ENCODE data around the gene GBGT1.
A peak's percentile ranks its signal among the peaks of the same experiment; 100 is the strongest.

Gene GBGT1

GRCh38 chr9:133162861-133163503, 732 bp downstream of the GBGT1 start:
- no peak for DNase-seq (ENCODE audit: low read depth in 2 of 2)

GRCh38 chr9:133161547-133161950, 2.2 kb downstream of the GBGT1 start:
- no peak for DNase-seq (ENCODE audit: low read depth in 2 of 2)

GRCh38 chr9:133160742-133161546, 2.8 kb downstream of the GBGT1 start:
- DNase-seq (ENCODE audit: low read depth in 2 of 2): no peak

GRCh38 chr9:133158695-133159094, 5.0 kb downstream of the GBGT1 start:
- DNase-seq (ENCODE audit: low read depth in 2 of 2): no peak

GRCh38 chr9:133155156-133155555, 8.6 kb downstream of the GBGT1 start:
- no peak for DNase-seq (ENCODE audit: low read depth in 2 of 2)

GRCh38 chr9:133154097-133154989, 9.4 kb downstream of the GBGT1 start:
- DNase-seq (ENCODE audit: low read depth in 2 of 2): no peak

GRCh38 chr9:133153227-133154096, 10.3 kb downstream of the GBGT1 start:
- no peak for DNase-seq (ENCODE audit: low read depth in 2 of 2)

- DNase-seq (ENCODE audit: low read depth in 2 of 2): no peak
Observed at GRCh38 chr9:133151601-133152525, 11.9 kb downstream of the GBGT1 start.

GRCh38 chr9:133151041-133151440, 12.7 kb downstream of the GBGT1 start:
- no peak for DNase-seq (ENCODE audit: low read depth in 2 of 2)

- peak; percentile 64 to 79 for DNase-seq (ENCODE audit: low read depth in 2 of 2)
Observed at GRCh38 chr9:133149130-133150015, 14.3 kb downstream of the GBGT1 start.

GRCh38 chr9:133148199-133149129, 15.2 kb downstream of the GBGT1 start:
- no peak for DNase-seq (ENCODE audit: low read depth in 2 of 2)

GRCh38 chr9:133147412-133148198, 16.1 kb downstream of the GBGT1 start:
- peak; percentile 69 to 72 for DNase-seq (ENCODE audit: low read depth in 2 of 2)

GRCh38 chr9:133146746-133147411, 16.8 kb downstream of the GBGT1 start:
- DNase-seq (ENCODE audit: low read depth in 2 of 2): no peak

- DNase-seq (ENCODE audit: low read depth in 2 of 2): no peak
Observed at GRCh38 chr9:133144904-133145851, 18.5 kb downstream of the GBGT1 start.

- peak; percentile 86 to 88 for DNase-seq (ENCODE audit: low read depth in 2 of 2)
Observed at GRCh38 chr9:133144142-133144903, 19.4 kb downstream of the GBGT1 start.
